ENCODE results near the gene METTL25. TPM values are rescaled to one million over a fixed set of nuclear protein-coding genes. Genes with fewer than 3 reads are reported as not detected.

Gene METTL25
- total and polyA plus RNA-seq, 2 experiments from 2014 or later = 7.6 to 14.3 TPM

DNA sequence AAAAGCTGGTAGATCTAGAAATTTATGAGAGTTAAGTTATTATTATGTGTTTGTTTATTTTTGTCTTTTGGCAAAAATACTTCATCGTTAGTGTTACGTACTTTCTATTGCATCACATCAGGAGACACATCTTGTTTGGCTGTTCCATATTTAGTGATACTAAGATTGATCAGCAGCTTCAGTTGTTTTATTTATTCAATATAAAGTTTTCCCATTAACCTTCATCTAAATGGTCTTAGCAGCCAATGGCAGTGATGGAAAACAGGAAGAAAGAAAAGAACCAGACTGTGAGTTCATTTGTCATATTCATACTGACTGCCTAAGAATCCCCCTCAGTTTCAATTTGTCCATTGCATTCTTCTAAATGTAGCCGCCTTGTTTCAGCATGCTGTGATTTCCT lies 122.3 kb downstream of the METTL25 start (continued):
- TF ChIP-seq, protein P1, sequence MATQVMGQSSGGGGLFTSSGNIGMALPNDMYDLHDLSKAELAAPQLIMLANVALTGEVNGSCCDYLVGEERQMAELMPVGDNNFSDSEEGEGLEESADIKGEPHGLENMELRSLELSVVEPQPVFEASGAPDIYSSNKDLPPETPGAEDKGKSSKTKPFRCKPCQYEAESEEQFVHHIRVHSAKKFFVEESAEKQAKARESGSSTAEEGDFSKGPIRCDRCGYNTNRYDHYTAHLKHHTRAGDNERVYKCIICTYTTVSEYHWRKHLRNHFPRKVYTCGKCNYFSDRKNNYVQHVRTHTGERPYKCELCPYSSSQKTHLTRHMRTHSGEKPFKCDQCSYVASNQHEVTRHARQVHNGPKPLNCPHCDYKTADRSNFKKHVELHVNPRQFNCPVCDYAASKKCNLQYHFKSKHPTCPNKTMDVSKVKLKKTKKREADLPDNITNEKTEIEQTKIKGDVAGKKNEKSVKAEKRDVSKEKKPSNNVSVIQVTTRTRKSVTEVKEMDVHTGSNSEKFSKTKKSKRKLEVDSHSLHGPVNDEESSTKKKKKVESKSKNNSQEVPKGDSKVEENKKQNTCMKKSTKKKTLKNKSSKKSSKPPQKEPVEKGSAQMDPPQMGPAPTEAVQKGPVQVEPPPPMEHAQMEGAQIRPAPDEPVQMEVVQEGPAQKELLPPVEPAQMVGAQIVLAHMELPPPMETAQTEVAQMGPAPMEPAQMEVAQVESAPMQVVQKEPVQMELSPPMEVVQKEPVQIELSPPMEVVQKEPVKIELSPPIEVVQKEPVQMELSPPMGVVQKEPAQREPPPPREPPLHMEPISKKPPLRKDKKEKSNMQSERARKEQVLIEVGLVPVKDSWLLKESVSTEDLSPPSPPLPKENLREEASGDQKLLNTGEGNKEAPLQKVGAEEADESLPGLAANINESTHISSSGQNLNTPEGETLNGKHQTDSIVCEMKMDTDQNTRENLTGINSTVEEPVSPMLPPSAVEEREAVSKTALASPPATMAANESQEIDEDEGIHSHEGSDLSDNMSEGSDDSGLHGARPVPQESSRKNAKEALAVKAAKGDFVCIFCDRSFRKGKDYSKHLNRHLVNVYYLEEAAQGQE (IDR thresholded peaks at IDR 0.05; ENCODE audit: unreplicated experiment) = no peak
- TF ChIP-seq STAT1 (IDR thresholded peaks at IDR 0.05; ENCODE audit: unreplicated experiment) = no peak
- no peak for TF ChIP-seq JUNB (IDR thresholded peaks at IDR 0.05; ENCODE audit: unreplicated experiment)
- no peak for TF ChIP-seq ZNF114 (CRISPR knock-in tag; IDR thresholded peaks at IDR 0.05)

DNA sequence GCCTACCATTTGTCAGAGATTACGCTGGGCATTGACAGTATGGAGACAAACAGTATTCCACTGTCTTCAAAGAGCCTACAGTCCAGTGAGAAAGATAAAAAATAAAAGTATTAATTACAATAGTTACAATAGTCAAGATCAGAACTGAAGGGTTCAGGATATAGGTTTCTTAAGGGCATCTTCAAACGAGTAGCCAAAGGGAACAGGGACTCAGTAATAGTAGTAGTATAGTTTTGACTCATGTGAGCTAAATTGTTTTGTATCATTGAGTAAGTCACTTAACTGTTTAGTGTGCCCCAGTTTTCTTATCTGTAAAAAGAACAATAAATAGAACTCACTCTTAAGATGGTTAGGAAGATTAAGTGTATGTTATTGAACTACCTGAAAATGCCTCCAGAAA lies 123.6 kb downstream of the METTL25 start:
- Histone ChIP-seq H3K27ac (ENCODE audit: low read depth) (no peak overlapping the region), H2AFZ (no peak overlapping the region), H4K20me1 (replicated peaks; ENCODE audit: insufficient read depth) (no peaks in the 10 kb centered on the region), H3K4me1 (ENCODE audit: insufficient read depth) (peaks cover 14% of the 10 kb centered on the region), H3K79me2 (replicated peaks; ENCODE audit: insufficient read depth) (no peaks in the 10 kb centered on the region), H3F3A (replicated peaks; ENCODE audit: low read depth) (no peaks in the 10 kb centered on the region), H3K27me3 (ENCODE audit: insufficient read depth) (no peaks in the 10 kb centered on the region), H3K4me3 (no peak overlapping the region), H3K4me2 (no peak overlapping the region), H3K9me2 (ENCODE audit: insufficient read depth) (no peaks in the 10 kb centered on the region), H3K36me3 (ENCODE audit: insufficient read depth) (no peaks in the 10 kb centered on the region)
- no peak overlapping the region for H3K4me3 Mint-ChIP-seq
- DNase-seq (ENCODE audit: low spot score) (no peak), ATAC-seq (no peak)
- H3K27ac Mint-ChIP-seq = no peak overlapping the region; the same call in 1 of the 2 replicates
- no peaks in the 10 kb centered on the region for H3K36me3 Mint-ChIP-seq (ENCODE audit: low read depth)
- peaks cover 5% of the 10 kb centered on the region; the same call in 1 of the 3 replicates for H3K9me3 Mint-ChIP-seq
- H3K27me3 Mint-ChIP-seq (ENCODE audit: insufficient read depth, low read depth, poor library complexity) = peaks cover 4% of the 10 kb centered on the region
- peaks cover 6% of the 10 kb centered on the region; the same call in 2 of the 3 replicates for H3K4me1 Mint-ChIP-seq
- TF ChIP-seq ZNF114 (CRISPR knock-in tag; IDR thresholded peaks at IDR 0.05) (no peak), EZH2phosphoT487 (IDR thresholded peaks at IDR 0.05; ENCODE audit: unreplicated experiment) (no peak), JUNB (IDR thresholded peaks at IDR 0.05; ENCODE audit: unreplicated experiment) (no peak), POLR2AphosphoS5 (IDR thresholded peaks at IDR 0.05; ENCODE audit: low read depth) (no peak), EZH2 (IDR thresholded peaks at IDR 0.05; ENCODE audit: low read depth, unreplicated experiment) (no peak), ZNF331 (CRISPR knock-in tag; IDR thresholded peaks at IDR 0.05; ENCODE audit: low read depth) (no peak), STAT1 (IDR thresholded peaks at IDR 0.05; ENCODE audit: unreplicated experiment) (no peak)
- TF ChIP-seq, protein P2, sequence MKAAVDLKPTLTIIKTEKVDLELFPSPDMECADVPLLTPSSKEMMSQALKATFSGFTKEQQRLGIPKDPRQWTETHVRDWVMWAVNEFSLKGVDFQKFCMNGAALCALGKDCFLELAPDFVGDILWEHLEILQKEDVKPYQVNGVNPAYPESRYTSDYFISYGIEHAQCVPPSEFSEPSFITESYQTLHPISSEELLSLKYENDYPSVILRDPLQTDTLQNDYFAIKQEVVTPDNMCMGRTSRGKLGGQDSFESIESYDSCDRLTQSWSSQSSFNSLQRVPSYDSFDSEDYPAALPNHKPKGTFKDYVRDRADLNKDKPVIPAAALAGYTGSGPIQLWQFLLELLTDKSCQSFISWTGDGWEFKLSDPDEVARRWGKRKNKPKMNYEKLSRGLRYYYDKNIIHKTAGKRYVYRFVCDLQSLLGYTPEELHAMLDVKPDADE (IDR thresholded peaks at IDR 0.05) = no peak
- TF ChIP-seq, protein P1 (IDR thresholded peaks at IDR 0.05; ENCODE audit: unreplicated experiment) = no peak
- TF ChIP-seq, protein P3, sequence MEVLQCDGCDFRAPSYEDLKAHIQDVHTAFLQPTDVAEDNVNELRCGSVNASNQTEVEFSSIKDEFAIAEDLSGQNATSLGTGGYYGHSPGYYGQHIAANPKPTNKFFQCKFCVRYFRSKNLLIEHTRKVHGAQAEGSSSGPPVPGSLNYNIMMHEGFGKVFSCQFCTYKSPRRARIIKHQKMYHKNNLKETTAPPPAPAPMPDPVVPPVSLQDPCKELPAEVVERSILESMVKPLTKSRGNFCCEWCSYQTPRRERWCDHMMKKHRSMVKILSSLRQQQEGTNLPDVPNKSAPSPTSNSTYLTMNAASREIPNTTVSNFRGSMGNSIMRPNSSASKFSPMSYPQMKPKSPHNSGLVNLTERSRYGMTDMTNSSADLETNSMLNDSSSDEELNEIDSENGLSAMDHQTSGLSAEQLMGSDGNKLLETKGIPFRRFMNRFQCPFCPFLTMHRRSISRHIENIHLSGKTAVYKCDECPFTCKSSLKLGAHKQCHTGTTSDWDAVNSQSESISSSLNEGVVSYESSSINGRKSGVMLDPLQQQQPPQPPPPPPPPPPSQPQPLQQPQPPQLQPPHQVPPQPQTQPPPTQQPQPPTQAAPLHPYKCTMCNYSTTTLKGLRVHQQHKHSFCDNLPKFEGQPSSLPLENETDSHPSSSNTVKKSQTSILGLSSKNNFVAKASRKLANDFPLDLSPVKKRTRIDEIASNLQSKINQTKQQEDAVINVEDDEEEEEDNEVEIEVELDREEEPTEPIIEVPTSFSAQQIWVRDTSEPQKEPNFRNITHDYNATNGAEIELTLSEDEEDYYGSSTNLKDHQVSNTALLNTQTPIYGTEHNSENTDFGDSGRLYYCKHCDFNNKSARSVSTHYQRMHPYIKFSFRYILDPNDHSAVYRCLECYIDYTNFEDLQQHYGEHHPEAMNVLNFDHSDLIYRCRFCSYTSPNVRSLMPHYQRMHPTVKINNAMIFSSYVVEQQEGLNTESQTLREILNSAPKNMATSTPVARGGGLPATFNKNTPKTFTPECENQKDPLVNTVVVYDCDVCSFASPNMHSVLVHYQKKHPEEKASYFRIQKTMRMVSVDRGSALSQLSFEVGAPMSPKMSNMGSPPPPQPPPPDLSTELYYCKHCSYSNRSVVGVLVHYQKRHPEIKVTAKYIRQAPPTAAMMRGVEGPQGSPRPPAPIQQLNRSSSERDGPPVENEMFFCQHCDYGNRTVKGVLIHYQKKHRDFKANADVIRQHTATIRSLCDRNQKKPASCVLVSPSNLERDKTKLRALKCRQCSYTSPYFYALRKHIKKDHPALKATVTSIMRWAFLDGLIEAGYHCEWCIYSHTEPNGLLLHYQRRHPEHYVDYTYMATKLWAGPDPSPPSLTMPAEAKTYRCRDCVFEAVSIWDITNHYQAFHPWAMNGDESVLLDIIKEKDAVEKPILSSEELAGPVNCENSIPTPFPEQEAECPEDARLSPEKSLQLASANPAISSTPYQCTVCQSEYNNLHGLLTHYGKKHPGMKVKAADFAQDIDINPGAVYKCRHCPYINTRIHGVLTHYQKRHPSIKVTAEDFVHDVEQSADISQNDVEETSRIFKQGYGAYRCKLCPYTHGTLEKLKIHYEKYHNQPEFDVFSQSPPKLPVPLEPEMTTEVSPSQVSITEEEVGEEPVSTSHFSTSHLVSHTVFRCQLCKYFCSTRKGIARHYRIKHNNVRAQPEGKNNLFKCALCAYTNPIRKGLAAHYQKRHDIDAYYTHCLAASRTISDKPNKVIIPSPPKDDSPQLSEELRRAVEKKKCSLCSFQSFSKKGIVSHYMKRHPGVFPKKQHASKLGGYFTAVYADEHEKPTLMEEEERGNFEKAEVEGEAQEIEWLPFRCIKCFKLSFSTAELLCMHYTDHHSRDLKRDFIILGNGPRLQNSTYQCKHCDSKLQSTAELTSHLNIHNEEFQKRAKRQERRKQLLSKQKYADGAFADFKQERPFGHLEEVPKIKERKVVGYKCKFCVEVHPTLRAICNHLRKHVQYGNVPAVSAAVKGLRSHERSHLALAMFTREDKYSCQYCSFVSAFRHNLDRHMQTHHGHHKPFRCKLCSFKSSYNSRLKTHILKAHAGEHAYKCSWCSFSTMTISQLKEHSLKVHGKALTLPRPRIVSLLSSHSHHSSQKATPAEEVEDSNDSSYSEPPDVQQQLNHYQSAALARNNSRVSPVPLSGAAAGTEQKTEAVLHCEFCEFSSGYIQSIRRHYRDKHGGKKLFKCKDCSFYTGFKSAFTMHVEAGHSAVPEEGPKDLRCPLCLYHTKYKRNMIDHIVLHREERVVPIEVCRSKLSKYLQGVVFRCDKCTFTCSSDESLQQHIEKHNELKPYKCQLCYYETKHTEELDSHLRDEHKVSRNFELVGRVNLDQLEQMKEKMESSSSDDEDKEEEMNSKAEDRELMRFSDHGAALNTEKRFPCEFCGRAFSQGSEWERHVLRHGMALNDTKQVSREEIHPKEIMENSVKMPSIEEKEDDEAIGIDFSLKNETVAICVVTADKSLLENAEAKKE (CRISPR knock-in tag; IDR thresholded peaks at IDR 0.05) = no peak
